Type B pancreatic cell (in vitro differentiated cells): ENCODE measurements around the gene SPATA20. TPM values are rescaled to one million over a fixed set of nuclear protein-coding genes. Genes with fewer than 3 reads are reported as not detected.
A peak's percentile ranks its signal among the peaks of the same experiment; 100 is the strongest.

Experiments used
- DNase-seq: peaks from one replicate; pipeline ENCODE4 v3.0.0; 2021; ENCODE audit warnings: mixed read lengths; ENCODE audit not compliant: unreplicated experiment; ENCODE audit errors: extremely low spot score
- H3K27ac Mint-ChIP-seq: 2 replicates; pipeline ENCODE4 v1.8.0; 2021; ENCODE audit warnings: mild to moderate bottlenecking, mixed read lengths
- H3K27me3 Mint-ChIP-seq: 2 replicates; pipeline ENCODE4 v1.8.0; 2021; ENCODE audit warnings: mixed read lengths
- H3K36me3 Mint-ChIP-seq: 2 replicates; pipeline ENCODE4 v1.8.0; 2021; ENCODE audit warnings: mixed read lengths
- H3K4me1 Mint-ChIP-seq: one replicate; pipeline ENCODE4 v1.8.0; 2021; ENCODE audit warnings: mixed read lengths; ENCODE audit not compliant: unreplicated experiment
- H3K4me3 Mint-ChIP-seq: 2 replicates; pipeline ENCODE4 v1.8.0; 2021; ENCODE audit warnings: mild to moderate bottlenecking, mixed read lengths
- H3K9me3 Mint-ChIP-seq: 2 replicates; pipeline ENCODE4 v1.8.0; 2021; ENCODE audit warnings: mixed read lengths
- total RNA-seq: library from RNA; stranded (reverse); gene quantifications from 2 replicates; pipeline ENCODE4 v1.2.1, GENCODE V29; 2021; ENCODE audit warnings: low replicate concordance
- TF ChIP-seq, protein P1 (sequence below): fragments of 200-600 bp; sonication (generic); conservative IDR thresholded peaks from 2 replicates; pipeline ENCODE4 v1.5.0; 2021; ENCODE audit warnings: antibody characterized with exemption, mild to moderate bottlenecking

Gene SPATA20
- total RNA-seq, 1 donor from 2014 or later: 51.3 TPM

GRCh38 chr17:50551433-50551815 is 4.5 kb downstream of the SPATA20 start:
- Mint-ChIP-seq H3K4me1 (peaks cover 4% of the 10 kb centered on the region), H3K9me3 (no peaks in the 10 kb centered on the region), H3K27ac (no peak overlapping the region), H3K4me3 (no peak overlapping the region), H3K27me3 (peaks cover 6% of the 10 kb centered on the region), H3K36me3 (no peaks in the 10 kb centered on the region)
- DNase-seq: no peak
- TF ChIP-seq, protein P1, sequence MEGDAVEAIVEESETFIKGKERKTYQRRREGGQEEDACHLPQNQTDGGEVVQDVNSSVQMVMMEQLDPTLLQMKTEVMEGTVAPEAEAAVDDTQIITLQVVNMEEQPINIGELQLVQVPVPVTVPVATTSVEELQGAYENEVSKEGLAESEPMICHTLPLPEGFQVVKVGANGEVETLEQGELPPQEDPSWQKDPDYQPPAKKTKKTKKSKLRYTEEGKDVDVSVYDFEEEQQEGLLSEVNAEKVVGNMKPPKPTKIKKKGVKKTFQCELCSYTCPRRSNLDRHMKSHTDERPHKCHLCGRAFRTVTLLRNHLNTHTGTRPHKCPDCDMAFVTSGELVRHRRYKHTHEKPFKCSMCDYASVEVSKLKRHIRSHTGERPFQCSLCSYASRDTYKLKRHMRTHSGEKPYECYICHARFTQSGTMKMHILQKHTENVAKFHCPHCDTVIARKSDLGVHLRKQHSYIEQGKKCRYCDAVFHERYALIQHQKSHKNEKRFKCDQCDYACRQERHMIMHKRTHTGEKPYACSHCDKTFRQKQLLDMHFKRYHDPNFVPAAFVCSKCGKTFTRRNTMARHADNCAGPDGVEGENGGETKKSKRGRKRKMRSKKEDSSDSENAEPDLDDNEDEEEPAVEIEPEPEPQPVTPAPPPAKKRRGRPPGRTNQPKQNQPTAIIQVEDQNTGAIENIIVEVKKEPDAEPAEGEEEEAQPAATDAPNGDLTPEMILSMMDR: no peak

GRCh38 chr17:50551884-50552283 is 4.9 kb downstream of the SPATA20 start:
- Mint-ChIP-seq H3K4me1 (peaks cover under 1% of the 10 kb centered on the region), H3K27me3 (peaks cover 6% of the 10 kb centered on the region), H3K27ac (no peak overlapping the region), H3K4me3 (no peak overlapping the region), H3K9me3 (no peaks in the 10 kb centered on the region), H3K36me3 (no peaks in the 10 kb centered on the region)
- DNase-seq: no peak
- TF ChIP-seq, protein P1: no peak

DNA sequence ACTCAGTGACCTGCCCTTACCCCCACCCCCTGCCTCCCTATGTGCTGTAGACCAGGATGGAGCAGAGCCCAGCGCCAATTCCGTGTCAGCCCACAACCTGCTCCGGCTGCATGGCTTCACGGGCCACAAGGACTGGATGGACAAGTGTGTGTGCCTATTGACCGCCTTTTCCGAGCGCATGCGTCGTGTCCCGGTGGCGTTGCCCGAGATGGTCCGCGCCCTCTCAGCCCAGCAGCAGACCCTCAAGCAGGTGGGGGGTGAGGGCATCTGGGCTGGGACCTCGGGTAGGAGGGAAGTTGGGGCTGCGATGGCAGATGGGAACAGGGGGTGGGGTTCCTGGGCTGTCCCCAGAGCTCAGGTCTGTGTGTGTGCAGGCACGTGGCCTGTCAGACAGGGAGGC is 7.2 kb downstream of the SPATA20 start:
- TF ChIP-seq, protein P1: no peak
- H3K9me3 Mint-ChIP-seq: no peaks in the 10 kb centered on the region
- no peak for DNase-seq
- no peaks in the 10 kb centered on the region for H3K36me3 Mint-ChIP-seq
- H3K27ac Mint-ChIP-seq: no peak overlapping the region
- peaks cover 25% of the 10 kb centered on the region for H3K27me3 Mint-ChIP-seq
- no peak overlapping the region for H3K4me3 Mint-ChIP-seq
- peaks cover 5% of the 10 kb centered on the region for H3K4me1 Mint-ChIP-seq

DNA sequence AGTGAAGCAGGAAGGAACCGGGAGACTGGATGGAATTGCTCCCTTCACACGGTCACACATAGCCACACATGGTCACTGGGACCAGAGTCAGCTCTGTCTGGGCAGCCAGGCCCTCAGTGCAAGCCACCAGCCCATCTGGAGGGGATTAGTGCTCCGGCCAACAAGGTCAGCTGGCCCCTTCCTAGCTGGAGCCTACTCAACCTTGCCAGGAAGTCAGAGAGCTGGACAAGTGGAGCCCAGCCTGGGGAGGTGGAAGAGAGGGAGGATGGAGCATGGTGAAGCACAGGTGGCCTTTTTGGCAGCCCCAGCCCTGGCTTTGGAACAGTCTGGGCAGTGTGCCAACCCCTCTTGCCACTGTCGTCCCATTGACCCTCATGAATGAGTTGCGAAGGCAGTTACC is 9.8 kb downstream of the SPATA20 start:
- peaks cover 36% of the 10 kb centered on the region for H3K27me3 Mint-ChIP-seq
- no peak overlapping the region for H3K4me3 Mint-ChIP-seq
- H3K4me1 Mint-ChIP-seq: peaks cover 5% of the 10 kb centered on the region
- no peak for DNase-seq
- H3K9me3 Mint-ChIP-seq: no peaks in the 10 kb centered on the region
- TF ChIP-seq, protein P1: no peak
- H3K36me3 Mint-ChIP-seq: no peaks in the 10 kb centered on the region
- H3K27ac Mint-ChIP-seq: no peak overlapping the region

DNA sequence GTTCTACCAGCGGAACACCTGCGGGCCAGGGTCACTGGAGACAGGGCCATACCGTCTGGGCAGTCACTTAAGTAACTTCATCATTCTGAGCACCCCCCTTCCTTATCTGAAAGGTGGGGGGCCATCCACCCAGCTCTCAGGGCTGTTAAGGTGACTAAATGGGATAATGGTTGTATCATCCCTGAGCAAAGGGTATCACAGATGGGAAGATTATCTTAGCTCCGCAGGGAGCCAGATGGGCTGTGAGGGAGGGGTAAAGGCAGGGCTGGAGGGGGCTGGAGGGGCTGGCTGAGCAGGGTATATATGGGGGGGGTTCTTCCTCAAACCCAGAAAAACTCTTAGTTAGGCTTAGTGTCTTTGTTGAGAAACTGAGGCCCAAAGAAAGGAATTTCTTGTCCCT is 10.7 kb downstream of the SPATA20 start:
- TF ChIP-seq, protein P1: no peak
- no peaks in the 10 kb centered on the region for H3K9me3 Mint-ChIP-seq
- H3K4me1 Mint-ChIP-seq: peaks cover 10% of the 10 kb centered on the region
- no peaks in the 10 kb centered on the region for H3K36me3 Mint-ChIP-seq
- H3K27me3 Mint-ChIP-seq: peaks cover 42% of the 10 kb centered on the region
- H3K27ac Mint-ChIP-seq: peak overlapping the region; percentile 34
- no peak overlapping the region for H3K4me3 Mint-ChIP-seq
- no peak for DNase-seq

GRCh38 chr17:50558091-50558490 is 11.1 kb downstream of the SPATA20 start:
- TF ChIP-seq, protein P1: no peak
- no peaks in the 10 kb centered on the region for H3K9me3 Mint-ChIP-seq
- H3K27ac Mint-ChIP-seq: no peak overlapping the region
- H3K27me3 Mint-ChIP-seq: peaks cover 47% of the 10 kb centered on the region
- no peak for DNase-seq
- H3K36me3 Mint-ChIP-seq: no peaks in the 10 kb centered on the region
- H3K4me1 Mint-ChIP-seq: peaks cover 10% of the 10 kb centered on the region
- peak overlapping the region; percentile 72 for H3K4me3 Mint-ChIP-seq
